ENCODE measurements around the gene ITPKB. TPM values are rescaled to one million over a fixed set of nuclear protein-coding genes. Genes with fewer than 3 reads are reported as not detected.
"Not testable (repeated sequence)": the region's sequence is repeated elsewhere in the genome, so short reads cannot be mapped to it uniquely, and the experiment has no call there.

The ITPKB gene
- total RNA-seq, 2 donors from 2014 or later: 13.0 to 21.1 TPM

DNA sequence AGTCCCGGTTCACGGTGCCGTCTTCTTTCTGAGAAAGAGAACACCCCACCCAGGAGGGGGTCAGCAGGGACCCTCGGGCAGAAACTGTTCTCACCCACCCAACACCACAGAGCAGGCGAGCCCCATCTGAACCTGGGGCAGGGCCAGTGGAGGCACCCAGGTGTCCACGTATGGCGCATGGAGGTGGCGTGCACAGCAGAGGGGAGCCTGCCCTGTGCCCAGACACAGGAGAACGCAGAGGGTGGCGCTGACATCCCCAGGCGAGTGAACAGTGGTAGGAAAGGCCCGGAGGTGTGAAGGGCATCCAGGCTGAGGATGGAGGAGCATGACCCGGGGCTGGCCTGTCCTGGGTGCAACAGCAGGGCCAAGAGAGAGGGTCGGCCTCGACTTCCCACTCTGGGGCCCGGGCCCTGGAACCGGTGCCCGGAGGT, 99.4 kb downstream of the ITPKB start:
- DNase-seq (no peak), ATAC-seq (no peak)
- no peak overlapping the region for H3K4me3 ChIP-seq
- no peak overlapping the region for H3K27ac ChIP-seq
- no peaks in the 10 kb centered on the region for H3K4me1 ChIP-seq
- no peak for TF ChIP-seq POLR2A (IDR thresholded peaks at IDR 0.05)
- TF ChIP-seq, protein P1, sequence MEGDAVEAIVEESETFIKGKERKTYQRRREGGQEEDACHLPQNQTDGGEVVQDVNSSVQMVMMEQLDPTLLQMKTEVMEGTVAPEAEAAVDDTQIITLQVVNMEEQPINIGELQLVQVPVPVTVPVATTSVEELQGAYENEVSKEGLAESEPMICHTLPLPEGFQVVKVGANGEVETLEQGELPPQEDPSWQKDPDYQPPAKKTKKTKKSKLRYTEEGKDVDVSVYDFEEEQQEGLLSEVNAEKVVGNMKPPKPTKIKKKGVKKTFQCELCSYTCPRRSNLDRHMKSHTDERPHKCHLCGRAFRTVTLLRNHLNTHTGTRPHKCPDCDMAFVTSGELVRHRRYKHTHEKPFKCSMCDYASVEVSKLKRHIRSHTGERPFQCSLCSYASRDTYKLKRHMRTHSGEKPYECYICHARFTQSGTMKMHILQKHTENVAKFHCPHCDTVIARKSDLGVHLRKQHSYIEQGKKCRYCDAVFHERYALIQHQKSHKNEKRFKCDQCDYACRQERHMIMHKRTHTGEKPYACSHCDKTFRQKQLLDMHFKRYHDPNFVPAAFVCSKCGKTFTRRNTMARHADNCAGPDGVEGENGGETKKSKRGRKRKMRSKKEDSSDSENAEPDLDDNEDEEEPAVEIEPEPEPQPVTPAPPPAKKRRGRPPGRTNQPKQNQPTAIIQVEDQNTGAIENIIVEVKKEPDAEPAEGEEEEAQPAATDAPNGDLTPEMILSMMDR (IDR thresholded peaks at IDR 0.05): no peak
- intact Hi-C loops (cut with DNase I): loop anchor here (5.0 kb wide), 1 partner anchor 188 kb away; no protein-coding TSS in a partner anchor
- no peaks in the 10 kb centered on the region for H3K27me3 ChIP-seq
- WGBS, 2 donors: 90 to 95% methylated on average over 10 to 18 of the region's 18 CpGs
- no peaks in the 10 kb centered on the region for H3K9me3 ChIP-seq
- no peaks in the 10 kb centered on the region for H3K36me3 ChIP-seq (replicated peaks in 1 of 2; ENCODE audit: insufficient read depth in 1 of 2, low read depth in 2 of 2)

DNA sequence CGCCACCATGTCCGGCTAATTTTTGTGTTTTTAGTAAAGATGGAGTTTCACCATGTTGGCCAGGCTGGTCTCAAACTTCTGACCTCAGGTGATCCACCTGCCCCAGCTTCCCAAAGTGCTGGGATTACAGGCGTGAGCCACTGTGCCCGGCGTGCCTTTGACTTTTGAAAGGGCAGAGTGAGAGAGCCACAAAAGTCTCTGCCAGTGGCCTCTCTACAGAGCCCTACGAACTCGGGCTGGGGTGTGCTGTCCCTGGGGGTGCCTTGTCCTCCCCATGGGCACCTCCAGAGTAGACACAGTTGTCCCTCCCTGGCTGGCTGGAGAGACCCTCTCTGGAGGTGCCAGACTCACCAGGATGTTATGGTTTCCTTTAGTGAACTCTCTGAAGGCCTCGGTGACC, 99.9 kb downstream of the ITPKB start:
- 89% methylated on average over 5 to 8 of the region's 8 CpGs for WGBS, 2 donors
- not testable (repeated sequence) for ATAC-seq; H3K9me3 ChIP-seq; H3K27ac ChIP-seq; H3K4me3 ChIP-seq; H3K27me3 ChIP-seq; DNase-seq; H3K36me3 ChIP-seq (replicated peaks in 1 of 2; ENCODE audit: insufficient read depth in 1 of 2, low read depth in 2 of 2); H3K4me1 ChIP-seq
- intact Hi-C loops (cut with DNase I): loop anchor here (5.0 kb wide), 1 partner anchor 188 kb away; no protein-coding TSS in a partner anchor

DNA sequence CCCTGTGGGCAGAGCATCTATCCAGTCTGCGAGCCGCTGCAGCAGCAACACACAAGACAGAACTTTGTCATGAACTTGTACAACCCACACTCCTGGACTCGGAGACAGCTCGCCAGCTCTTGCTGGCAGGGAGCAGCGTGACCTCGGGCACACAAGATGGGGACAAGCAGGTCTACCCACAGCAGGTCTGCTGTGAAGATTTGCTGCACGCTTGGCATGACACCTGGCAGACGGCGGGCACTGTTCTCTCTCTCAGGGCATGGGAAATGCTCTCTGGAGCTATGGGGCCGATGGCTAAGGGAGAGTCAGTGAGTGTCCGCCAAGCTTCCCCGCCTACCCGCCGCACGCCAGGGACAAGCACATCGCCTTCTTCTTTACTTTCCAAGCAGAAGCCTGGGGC, 100.5 kb downstream of the ITPKB start:
- Histone ChIP-seq H3K9me3 (no peaks in the 10 kb centered on the region), H3K36me3 (replicated peaks in 1 of 2; ENCODE audit: insufficient read depth in 1 of 2, low read depth in 2 of 2) (no peaks in the 10 kb centered on the region), H3K27me3 (no peaks in the 10 kb centered on the region), H3K27ac (no peak overlapping the region), H3K4me1 (peaks cover 7% of the 10 kb centered on the region), H3K4me3 (no peak overlapping the region)
- 81 to 91% methylated on average over 9 to 16 of the region's 16 CpGs for WGBS, 2 donors
- intact Hi-C loops (cut with DNase I): loop anchor here (5.0 kb wide), 1 partner anchor 189 kb away; no protein-coding TSS in a partner anchor
- no peak for TF ChIP-seq POLR2A (IDR thresholded peaks at IDR 0.05)
- TF ChIP-seq, protein P1 (IDR thresholded peaks at IDR 0.05): no peak
- no peak for DNase-seq
- ATAC-seq: no peak

DNA sequence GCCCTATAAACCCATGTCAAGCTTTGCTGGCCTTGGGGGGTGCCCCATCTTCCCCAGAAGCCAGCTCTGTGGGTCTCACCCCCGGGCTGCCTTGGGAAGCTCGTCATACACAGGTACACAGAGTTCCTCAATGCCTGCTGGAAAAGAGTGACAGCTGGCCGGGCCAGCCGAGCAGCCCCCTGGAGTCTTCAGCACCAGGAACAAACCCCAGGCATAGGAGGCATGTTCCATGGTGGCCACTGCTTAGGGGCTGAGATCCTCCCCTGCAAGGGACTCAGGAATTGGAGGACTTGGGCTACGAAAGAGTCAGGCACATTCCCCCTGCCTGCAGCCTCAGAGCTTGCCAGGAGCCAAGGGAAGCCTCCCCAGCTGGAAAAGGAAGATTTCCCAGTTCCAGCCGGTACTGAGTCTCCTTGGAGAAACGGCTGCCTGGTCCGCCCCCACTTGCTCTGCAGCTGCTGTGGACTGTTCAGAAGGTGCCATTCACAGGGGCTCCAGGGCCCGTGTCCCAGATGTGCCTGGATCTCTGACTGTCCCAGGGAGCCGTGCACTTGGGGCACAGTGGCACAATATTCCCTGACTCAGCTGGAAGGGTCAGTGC, 101.0 kb downstream of the ITPKB start:
- TF ChIP-seq POLR2A (IDR thresholded peaks at IDR 0.05): no peak
- TF ChIP-seq, protein P1 (IDR thresholded peaks at IDR 0.05): no peak
- H3K9me3 ChIP-seq: no peaks in the 10 kb centered on the region
- no peak for ATAC-seq
- H3K4me3 ChIP-seq: no peak overlapping the region
- no peaks in the 10 kb centered on the region for H3K27me3 ChIP-seq
- WGBS, 2 donors: 64 to 84% methylated on average over 7 to 10 of the region's 10 CpGs
- H3K36me3 ChIP-seq (replicated peaks in 1 of 2; ENCODE audit: insufficient read depth in 1 of 2, low read depth in 2 of 2): no peaks in the 10 kb centered on the region
- DNase-seq: no peak
- intact Hi-C loops (cut with DNase I): loop anchor here (5.0 kb wide), 1 partner anchor 189 kb away; no protein-coding TSS in a partner anchor
- H3K27ac ChIP-seq: peak overlapping the region in 1 of 4 donors; percentile 25
- peaks cover 7% of the 10 kb centered on the region for H3K4me1 ChIP-seq

DNA sequence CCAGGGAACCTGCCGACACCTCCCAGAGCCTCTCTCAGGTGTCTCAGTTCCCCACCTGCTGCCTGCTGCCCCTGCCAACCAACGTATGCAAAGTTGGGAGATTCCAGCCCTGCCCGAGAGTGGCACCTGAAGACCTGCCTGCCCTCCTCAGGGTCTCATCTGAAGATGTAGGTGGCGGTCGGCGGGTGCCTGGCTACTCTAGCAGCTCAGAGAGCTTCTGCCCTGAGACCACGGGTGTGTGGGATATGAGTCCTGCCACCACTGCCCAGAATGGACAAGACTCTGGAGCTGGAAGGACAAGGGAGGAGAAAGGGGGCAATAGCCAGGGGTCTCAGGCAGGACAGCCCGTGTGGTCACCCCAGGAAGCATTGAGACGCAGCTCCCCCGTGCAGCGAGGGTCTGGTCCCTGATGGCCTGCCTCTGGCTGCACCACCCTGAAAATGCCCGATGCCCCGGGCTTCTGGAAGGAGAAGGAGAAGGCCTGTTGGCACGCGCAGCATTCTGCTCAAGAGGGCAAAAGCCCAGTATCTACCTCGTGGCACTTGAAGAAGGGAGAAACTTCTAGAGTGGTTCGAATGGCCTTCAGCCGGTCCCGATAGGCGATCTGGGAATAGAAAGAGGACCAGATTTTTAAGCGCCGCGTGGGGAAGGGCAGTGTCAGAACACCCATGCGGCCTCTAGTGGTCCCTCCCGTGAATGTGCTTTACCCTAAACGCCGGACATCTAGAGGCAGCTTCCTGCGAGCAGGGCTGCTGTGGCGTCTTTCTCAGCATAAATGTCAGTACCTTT, 101.7 kb downstream of the ITPKB start:
- H3K4me3 ChIP-seq: no peak overlapping the region
- H3K27me3 ChIP-seq: no peaks in the 10 kb centered on the region
- H3K9me3 ChIP-seq: no peaks in the 10 kb centered on the region
- no peaks in the 10 kb centered on the region for H3K36me3 ChIP-seq (replicated peaks in 1 of 2; ENCODE audit: insufficient read depth in 1 of 2, low read depth in 2 of 2)
- intact Hi-C loops (cut with DNase I): loop anchor here (5.0 kb wide), 1 partner anchor 190 kb away; no protein-coding TSS in a partner anchor
- H3K27ac ChIP-seq: peak overlapping the region in 1 of 4 donors; percentile 25
- no peak for ATAC-seq
- H3K4me1 ChIP-seq: peaks cover 7% of the 10 kb centered on the region
- no peak for DNase-seq
- TF ChIP-seq, protein P1 (IDR thresholded peaks at IDR 0.05): no peak
- TF ChIP-seq POLR2A (IDR thresholded peaks at IDR 0.05): no peak
- WGBS, 2 donors: 80 to 86% methylated on average over 28 of the region's 29 CpGs
